Osteoblast (primary cell): ENCODE data around the gene ROPN1L. TPM values are rescaled to one million over a fixed set of nuclear protein-coding genes. Genes with fewer than 3 reads are reported as not detected.
"Not testable (repeated sequence)": the region's sequence is repeated elsewhere in the genome, so short reads cannot be mapped to it uniquely, and the experiment has no call there.

ENCODE experiments used
- DNase-seq: peaks from one replicate; pipeline ENCODE4 v3.0.0; 2011; ENCODE audit warnings: low spot score, mixed read lengths; ENCODE audit not compliant: insufficient read length; ENCODE audit errors: missing footprints
- H2AFZ ChIP-seq: 2 replicates; pipeline ENCODE4 v1.6.0; 2011; ENCODE audit warnings: mild to moderate bottlenecking, low read length
- H3K27ac ChIP-seq: 2 replicates; pipeline ENCODE4 v1.5.1; 2011; ENCODE audit warnings: mild to moderate bottlenecking, low read depth, low read length, moderate library complexity
- H3K27me3 ChIP-seq: 2 replicates; pipeline ENCODE4 v1.6.0; 2012; ENCODE audit warnings: mild to moderate bottlenecking, control low read depth, inconsistent platforms, low read length, moderate library complexity; ENCODE audit not compliant: insufficient read depth
- H3K36me3 ChIP-seq: 2 replicates; pipeline ENCODE4 v1.5.1; 2011; ENCODE audit warnings: mild to moderate bottlenecking, low read length, control low read depth, moderate library complexity; ENCODE audit not compliant: insufficient read depth
- H3K4me1 ChIP-seq: 2 replicates; pipeline ENCODE4 v1.5.1; 2011; ENCODE audit warnings: mild to moderate bottlenecking, low read length, control low read depth, moderate library complexity; ENCODE audit not compliant: insufficient read depth
- H3K4me2 ChIP-seq: 2 replicates; pipeline ENCODE4 v1.6.0; 2011; ENCODE audit warnings: mild to moderate bottlenecking, low read length; ENCODE audit not compliant: insufficient read depth
- H3K4me3 ChIP-seq: fragments of 200-600 bp; sonication (generic); 3 replicates; pipeline ENCODE4 v1.5.1; 2012; ENCODE audit warnings: mild to moderate bottlenecking, low read length, inconsistent platforms; ENCODE audit not compliant: insufficient read depth
- H3K79me2 ChIP-seq: 2 replicates; pipeline ENCODE4 v1.6.0; 2012; ENCODE audit warnings: mild to moderate bottlenecking, low read length, control low read depth, inconsistent platforms; ENCODE audit not compliant: insufficient read depth
- H3K9me3 ChIP-seq: 2 replicates; pipeline ENCODE4 v1.5.1; 2011; ENCODE audit warnings: low read depth, low read length, control low read depth
- H4K20me1 ChIP-seq: 2 replicates; pipeline ENCODE4 v1.6.0; 2012; ENCODE audit warnings: mild to moderate bottlenecking, low read length, control low read depth; ENCODE audit not compliant: insufficient read depth
- CTCF ChIP-seq: IDR thresholded peaks from 2 replicates; pipeline ENCODE4 v1.5.1; 2011; ENCODE audit warnings: mild to moderate bottlenecking, low read depth, low read length, moderate library complexity; ENCODE audit errors: extremely low read depth
- total RNA-seq: library from RNA; depleted of rRNA; stranded (reverse); fragments of >200 nt; gene quantifications from 2 replicates; pipeline ENCODE4 v1.2.3, GENCODE V29; 2012

Gene ROPN1L
- 0.59 and 0.72 TPM in 2 replicates for total RNA-seq

DNA sequence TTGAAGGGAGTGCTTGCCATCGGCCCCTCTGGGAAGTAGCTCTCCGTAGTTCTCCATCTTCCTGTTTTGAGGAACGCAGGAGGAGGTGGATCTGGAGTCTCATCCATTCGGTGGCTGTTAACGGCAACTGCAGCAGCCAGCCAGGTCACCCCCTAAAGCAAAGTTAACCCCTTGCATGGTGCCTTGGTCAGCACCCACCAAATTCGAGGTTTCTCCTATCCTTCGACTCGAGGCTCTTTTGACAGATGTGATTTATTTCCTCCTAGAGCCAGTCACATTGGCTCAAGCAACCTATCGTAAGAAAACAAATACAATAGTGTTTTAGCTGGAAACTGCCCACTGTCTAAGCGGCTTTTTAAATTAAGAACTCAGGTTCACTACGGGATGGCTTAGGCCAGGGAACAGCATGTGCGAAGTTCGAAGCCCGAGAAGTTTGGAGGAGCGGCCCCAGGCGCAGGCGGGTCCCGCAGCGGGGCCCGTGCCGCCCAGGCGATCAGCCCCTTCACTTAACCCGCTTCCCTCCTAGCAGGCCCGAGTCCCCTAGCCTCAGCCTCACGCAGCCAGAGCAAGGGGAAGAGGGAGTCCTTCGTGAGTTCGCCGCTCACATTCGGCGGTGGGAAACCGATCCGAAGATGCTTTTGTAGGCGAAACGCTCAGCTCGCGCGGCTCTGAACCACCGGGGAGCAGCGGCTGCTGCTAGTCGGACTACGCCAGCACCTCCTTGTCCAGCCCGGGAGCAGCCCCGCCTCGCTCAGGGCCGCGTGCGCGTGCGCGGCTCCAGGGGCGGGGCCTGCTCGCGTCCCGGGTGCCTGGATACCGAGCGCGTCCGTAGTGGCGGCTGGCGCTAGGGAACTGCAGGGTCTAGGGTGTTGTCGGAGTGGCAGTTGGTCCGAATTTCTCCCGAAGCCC, at the start of gene ROPN1L:
ROPN1L (plus strand) TSS at position 797 of the 909 bp plus-strand sequence. CDS start 289 bp downstream, outside the sequence.
- H3K36me3 ChIP-seq, result peaks cover 5% of the 10 kb centered on the region
- DNase-seq, result peak; percentile 99
- peak within 1 kb of the TSS; percentile 60 for H3K27ac ChIP-seq
- H3K4me1 ChIP-seq, result peaks cover 16% of the 10 kb centered on the region
- H3K79me2 ChIP-seq, result no peaks in the 10 kb centered on the region
- H3K4me2 ChIP-seq, result peak within 1 kb of the TSS; percentile 86
- peak within 1 kb of the TSS; percentile 80 for H3K4me3 ChIP-seq
- no peaks in the 10 kb centered on the region for H3K9me3 ChIP-seq
- H3K27me3 ChIP-seq, result no peaks in the 10 kb centered on the region
- peak within 1 kb of the TSS; percentile 83 for H2AFZ ChIP-seq
- TF ChIP-seq CTCF, result no peak
- H4K20me1 ChIP-seq, result peaks cover 2% of the 10 kb centered on the region

GRCh38 chr5:10392567-10393328, 48.9 kb upstream of the ROPN1L start:
- H3K27ac ChIP-seq, result peak overlapping the region; percentile 69

GRCh38 chr5:10393491-10393890, 48.2 kb upstream of the ROPN1L start:
- peak overlapping the region; percentile 69 for H3K27ac ChIP-seq
- H4K20me1 ChIP-seq, result peaks cover 4% of the 10 kb centered on the region
- no peak for TF ChIP-seq CTCF
- H3K79me2 ChIP-seq, result peaks cover 18% of the 10 kb centered on the region
- H3K9me3 ChIP-seq, result no peaks in the 10 kb centered on the region
- H2AFZ ChIP-seq, result no peak overlapping the region
- H3K27me3 ChIP-seq, result no peaks in the 10 kb centered on the region
- H3K4me3 ChIP-seq, result no peak overlapping the region
- H3K36me3 ChIP-seq, result peaks cover 69% of the 10 kb centered on the region
- peak; percentile 87 for DNase-seq
- H3K4me1 ChIP-seq, result peaks cover 8% of the 10 kb centered on the region
- H3K4me2 ChIP-seq, result no peak overlapping the region

More at GRCh38 chr5:10392567-10393328, 48.9 kb upstream of the ROPN1L start:
- H2AFZ ChIP-seq, H3K4me3 ChIP-seq, H3K4me2 ChIP-seq, H3K9me3 ChIP-seq, H3K27me3 ChIP-seq, H4K20me1 ChIP-seq: not testable (repeated sequence)
- H3K4me1 ChIP-seq, result peaks cover 12% of the 10 kb centered on the region
- peak; percentile 27 for DNase-seq
- peaks cover 64% of the 10 kb centered on the region for H3K36me3 ChIP-seq
- peaks cover 20% of the 10 kb centered on the region for H3K79me2 ChIP-seq

- peaks cover 4% of the 10 kb centered on the region for H4K20me1 ChIP-seq
- no peak overlapping the region for H3K4me3 ChIP-seq
- H3K4me1 ChIP-seq, result peaks cover 8% of the 10 kb centered on the region
- no peak overlapping the region for H3K4me2 ChIP-seq
- peaks cover 56% of the 10 kb centered on the region for H3K36me3 ChIP-seq
- no peak for DNase-seq
- no peak overlapping the region for H3K27ac ChIP-seq
- no peak overlapping the region for H2AFZ ChIP-seq
- H3K79me2 ChIP-seq, result peaks cover 10% of the 10 kb centered on the region
- no peaks in the 10 kb centered on the region for H3K27me3 ChIP-seq
- TF ChIP-seq CTCF, result no peak
- H3K9me3 ChIP-seq, result no peaks in the 10 kb centered on the region
Observed at GRCh38 chr5:10396552-10396951, 45.1 kb upstream of the ROPN1L start.
